Middle frontal gyrus (tissue), 1 donor: ENCODE measurements around the gene SLC4A1.

Experiments used
- DNase-seq: peaks from one replicate; pipeline ENCODE4 v3.0.0-alpha.2; 2015; ENCODE audit warnings: low spot score; ENCODE audit errors: extremely low spot score

SLC4A1 gene

DNA sequence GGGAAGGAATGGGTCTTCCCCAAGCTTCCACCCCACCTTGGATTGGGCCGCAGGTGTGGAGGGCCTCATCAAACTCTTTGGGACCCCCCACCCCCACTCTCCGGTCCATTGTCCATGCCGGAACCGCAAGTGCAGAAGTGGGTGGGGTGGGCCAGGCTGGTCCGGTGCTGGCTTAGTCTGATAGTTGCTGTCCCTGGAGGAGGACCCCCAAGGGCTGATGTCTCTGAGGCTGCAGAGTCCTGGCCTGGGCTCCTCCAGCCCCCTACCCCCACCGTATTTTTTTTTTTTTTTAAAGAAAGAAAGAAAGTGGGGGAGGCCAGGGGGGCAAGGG, 61.1 kb downstream of the SLC4A1 start:
- no peak for DNase-seq

DNA sequence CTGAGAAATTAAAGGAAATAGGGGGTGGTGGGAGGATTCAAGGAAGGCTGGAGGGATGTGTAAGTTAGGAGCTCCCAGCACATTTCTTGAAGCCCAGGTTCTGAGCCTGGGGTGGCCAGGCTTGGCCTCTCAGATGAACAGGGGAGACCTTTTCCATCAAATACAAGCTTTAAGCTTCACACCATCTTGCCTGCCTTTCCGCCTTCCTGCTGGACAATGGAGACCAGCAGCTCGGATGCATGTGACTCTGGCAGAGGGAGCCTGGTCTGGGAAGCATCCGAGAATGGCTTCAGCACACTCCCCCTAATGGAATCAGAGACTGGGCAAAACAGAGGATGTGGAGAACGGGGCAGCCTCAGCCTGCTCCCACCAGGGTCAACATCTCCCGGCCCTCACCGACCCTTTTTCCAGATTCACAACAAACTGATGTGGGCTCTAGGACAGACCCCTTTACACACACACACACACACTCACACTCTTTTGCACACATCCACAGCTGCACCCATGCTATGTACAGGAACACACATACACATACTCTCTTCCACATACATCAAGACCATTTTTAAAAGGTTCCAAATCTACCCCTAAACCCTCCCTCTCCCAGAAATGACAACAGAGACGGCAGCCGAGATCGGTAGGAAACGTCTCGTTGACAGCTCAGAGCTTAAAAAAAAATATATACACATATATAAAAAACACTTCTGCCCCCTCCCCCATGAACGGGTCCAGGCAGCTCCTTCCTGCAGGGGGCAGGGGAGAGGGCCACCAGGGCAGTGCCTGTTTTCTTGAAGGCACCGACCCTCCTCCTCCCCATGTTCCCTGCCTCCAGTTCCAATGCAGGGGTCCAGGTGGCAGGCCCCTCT, 61.7 kb downstream of the SLC4A1 start:
- DNase-seq = no peak

DNA sequence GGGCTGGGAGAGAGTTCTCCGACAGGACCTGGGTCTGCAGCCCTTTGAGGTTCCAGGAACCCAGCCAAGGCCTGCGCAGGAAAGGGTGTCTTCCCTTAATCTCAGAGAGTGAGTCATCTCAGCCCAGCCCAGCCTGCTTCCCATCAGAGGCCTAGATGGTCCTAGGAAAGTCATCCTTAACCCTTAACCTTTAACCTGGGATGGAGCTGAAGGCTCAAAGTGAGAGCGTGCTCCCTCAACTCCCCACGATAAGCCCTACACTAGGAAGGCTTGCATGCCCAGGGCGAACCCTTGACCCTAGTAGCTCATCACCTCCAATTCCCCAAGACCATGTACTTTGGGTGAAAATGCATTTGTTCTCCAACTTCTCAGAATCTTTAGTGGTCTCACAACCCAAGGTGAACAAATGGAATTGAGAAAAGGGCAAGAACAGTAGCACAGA, 63.5 kb downstream of the SLC4A1 start:
- no peak for DNase-seq

DNA sequence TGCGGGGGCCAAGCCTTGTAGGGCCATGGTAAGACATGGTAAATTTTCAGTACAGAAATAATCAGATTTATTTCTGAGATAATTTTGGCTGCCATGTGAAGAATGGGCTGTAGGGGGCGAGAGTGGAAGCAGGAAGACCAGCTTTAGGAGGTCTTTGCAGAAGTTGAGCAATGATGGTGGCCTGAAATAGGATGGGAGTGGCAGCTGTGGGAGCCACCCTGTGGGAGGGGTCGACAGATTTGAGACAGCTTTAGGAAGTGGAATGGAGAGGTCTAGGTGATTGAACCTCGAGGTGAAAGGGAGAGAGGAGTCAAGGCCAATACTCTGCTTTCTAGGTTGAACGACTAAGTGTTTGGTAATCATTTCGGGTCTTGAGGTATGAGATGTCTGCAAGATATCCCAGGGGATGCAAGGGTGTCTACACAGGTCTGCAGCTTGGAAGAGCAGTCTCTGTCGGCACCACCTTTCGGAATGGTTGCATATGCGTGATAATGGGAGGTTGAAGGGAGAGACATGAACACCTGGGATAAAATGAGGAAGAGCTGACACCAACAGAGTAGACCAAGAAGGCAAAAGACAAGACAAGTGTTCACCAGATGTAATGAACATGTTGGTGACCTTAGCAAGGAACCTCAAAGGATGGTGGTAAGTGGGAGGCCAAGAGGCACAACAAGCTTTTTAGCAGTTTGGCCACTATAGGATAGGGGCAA, 64.0 kb downstream of the SLC4A1 start:
- no peak for DNase-seq

DNA sequence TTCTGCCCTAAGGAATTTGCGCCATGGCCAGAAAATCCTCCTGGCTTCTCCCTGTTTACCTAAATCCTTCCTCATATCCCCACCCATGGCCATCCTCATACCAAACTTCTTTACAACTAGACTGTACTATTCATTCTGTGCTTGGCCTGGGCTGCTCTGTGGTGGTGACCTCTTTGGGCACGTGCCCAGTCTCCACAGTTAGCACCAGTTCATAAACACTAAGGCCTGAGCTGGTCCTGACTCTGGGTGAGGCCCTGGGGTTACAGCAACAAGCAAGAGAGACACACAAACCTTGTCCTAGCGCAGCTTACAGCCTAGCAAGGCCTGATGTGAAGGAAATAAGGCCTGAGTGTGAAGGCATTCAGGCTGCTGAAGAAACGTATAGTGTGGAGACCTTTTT, 65.2 kb downstream of the SLC4A1 start:
- no peak for DNase-seq

DNA sequence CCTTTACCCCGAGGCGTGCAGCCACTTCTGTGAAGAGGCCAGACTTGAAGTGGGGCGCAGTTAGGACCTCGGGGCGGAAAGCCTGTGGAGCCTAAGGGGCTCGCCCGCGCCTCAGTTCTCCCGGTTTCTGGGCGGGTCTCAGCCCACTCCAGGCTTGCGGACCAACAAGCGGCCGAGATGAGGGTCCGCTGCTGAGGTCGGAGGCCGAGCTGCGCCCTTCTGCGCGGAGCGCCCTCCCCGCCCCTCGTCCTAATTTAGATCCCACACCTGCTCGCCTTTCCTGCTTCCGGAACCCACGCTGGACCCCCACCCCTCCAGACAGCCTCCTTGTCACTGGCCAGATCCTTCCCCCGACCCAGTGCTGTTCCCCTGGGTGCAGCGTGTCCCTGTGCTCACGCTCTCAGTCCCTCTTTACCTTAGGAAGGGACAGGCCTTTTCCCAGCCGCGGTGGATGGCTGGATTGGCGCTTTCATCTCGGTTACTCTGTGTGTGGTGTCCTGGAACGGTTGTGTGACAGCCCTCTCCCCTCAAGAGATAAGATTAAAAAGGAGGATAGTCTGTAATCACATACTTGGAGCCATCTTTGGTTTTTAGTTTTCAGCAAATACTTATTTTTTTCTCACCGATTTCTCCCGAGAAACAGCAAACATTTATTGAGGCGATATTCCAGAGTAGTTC, 67.3 kb downstream of the SLC4A1 start:
- no peak for DNase-seq

DNA sequence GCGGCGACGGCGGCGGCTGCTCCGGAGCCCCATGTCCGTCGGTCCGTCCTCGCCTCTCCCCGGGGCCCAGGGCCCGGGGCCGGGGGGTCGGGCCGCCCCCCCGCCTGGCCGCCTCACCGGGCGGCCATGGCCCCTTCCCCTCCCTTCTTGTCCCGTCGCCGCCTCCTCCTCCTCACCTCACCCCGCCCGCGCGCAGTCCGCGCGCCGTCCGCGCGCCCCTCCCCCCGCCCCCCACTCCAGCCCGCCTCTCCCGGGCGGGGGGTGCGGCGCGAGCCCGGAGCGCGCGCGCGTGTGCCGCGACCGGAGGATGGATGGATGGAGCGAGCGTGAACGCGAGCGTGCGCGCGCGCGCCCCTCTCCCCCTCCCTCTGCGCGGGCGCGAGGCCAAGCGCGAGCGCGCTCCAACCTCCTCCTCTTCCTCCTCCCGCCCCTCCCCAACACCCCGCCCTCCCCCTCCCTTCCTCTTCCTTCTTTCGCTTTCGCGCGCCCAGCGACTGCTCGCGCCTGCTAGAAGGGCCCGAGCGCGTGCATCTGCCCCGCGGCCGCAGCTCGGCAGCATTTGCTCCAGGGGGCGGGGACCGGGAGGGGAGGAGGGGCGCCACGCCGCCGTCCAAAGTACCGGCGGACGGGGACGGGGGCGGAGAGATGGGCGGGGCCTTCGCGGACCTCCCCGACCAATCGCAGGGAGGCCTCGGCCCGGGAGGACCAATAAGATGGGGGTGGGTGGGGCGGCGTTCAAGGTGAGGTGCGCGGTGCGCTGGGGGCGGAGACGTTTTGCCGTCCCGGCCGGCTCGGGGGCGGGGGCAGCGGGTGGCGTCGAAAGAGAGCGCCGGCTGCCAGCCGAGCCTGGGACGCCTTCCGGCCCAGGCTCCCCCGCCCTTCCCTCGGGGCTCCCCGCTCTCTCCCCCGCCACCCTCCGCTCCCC, 68.1 kb downstream of the SLC4A1 start, which contains the start of gene ATXN7L3:
Gene ATXN7L3 (minus strand): TSS at position 332 of the 925 bp plus-strand sequence. CDS start 1,814 bp downstream, outside the sequence.
- peak; percentile 85 for DNase-seq

DNA sequence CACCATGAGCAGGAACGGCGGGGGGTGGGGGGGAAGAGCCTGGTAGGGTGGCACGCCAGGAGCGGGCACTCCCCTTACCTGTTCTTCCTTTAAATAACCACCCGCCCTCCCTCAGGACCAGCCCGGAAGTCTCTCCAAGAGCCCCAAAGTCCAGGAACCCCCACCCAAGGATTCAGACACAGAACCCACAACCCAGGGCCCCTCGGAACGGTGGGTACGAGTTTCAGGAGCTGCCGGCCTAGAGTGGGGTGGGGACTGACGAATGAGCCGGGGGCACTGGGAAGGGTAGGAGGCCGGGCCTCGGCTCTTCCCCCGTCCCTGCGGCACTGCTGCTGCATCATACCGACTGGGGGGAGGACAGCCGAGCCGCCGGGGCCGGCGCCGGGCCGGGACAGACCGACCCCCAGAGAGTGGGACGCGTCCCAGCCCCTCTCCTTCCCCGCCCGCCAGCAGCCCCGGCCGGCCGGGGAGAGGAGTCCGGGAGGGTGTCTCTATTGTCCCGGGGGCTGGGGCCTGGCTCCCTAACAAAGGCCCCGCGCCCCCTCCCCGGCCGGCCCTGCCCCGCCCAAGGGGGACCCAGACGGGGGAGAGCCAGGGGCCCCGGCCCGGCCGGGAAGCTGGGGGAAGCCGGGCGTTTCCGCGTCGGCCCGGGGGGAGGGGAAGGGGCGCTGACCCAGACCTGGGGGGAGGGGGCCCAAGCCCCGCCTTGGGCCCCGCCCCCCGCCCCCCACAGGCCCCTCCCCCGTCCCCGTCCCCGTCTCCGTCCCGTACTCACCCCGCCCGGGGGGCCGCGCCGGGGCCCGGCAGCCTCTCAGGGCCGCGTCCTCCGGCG, 69.0 kb downstream of the SLC4A1 start:
- no peak for DNase-seq
